ENCODE data around the gene ZDHHC7.

The ZDHHC7 gene

GRCh38 chr16:84985079-84986065 is 26.0 kb downstream of the ZDHHC7 start:
- DNase-seq (ENCODE audit: extremely low read depth, low read depth), result peak; percentile 79
- TF ChIP-seq CTCF (IDR thresholded peaks at IDR 0.05; ENCODE audit: low read depth, low read length), result no peak

GRCh38 chr16:84982434-84982833 is 28.9 kb downstream of the ZDHHC7 start:
- no peak for DNase-seq (ENCODE audit: extremely low read depth, low read depth)
- no peak for TF ChIP-seq CTCF (IDR thresholded peaks at IDR 0.05; ENCODE audit: low read depth, low read length)

- TF ChIP-seq CTCF (IDR thresholded peaks at IDR 0.05; ENCODE audit: low read depth, low read length), result no peak
- DNase-seq (ENCODE audit: extremely low read depth, low read depth), result no peak
Measured at GRCh38 chr16:84979516-84979915, 31.8 kb downstream of the ZDHHC7 start.

GRCh38 chr16:84976644-84977400 is 34.5 kb downstream of the ZDHHC7 start:
- no peak for DNase-seq (ENCODE audit: extremely low read depth, low read depth)
- no peak for TF ChIP-seq CTCF (IDR thresholded peaks at IDR 0.05; ENCODE audit: low read depth, low read length)

- no peak for DNase-seq (ENCODE audit: extremely low read depth, low read depth)
- no peak for TF ChIP-seq CTCF (IDR thresholded peaks at IDR 0.05; ENCODE audit: low read depth, low read length)
Measured at GRCh38 chr16:84975522-84975921, 35.8 kb downstream of the ZDHHC7 start.

GRCh38 chr16:84975066-84975465 is 36.3 kb downstream of the ZDHHC7 start:
- no peak for DNase-seq (ENCODE audit: extremely low read depth, low read depth)
- TF ChIP-seq CTCF (IDR thresholded peaks at IDR 0.05; ENCODE audit: low read depth, low read length), result no peak
